GM12878 (cell line): ENCODE measurements around the gene POTEI. TPM values are rescaled to one million over a fixed set of nuclear protein-coding genes. Genes with fewer than 3 reads are reported as not detected.
"Not testable (repeated sequence)": the region's sequence is repeated elsewhere in the genome, so short reads cannot be mapped to it uniquely, and the experiment has no call there.

ENCODE experiments used
- ATAC-seq: fragments of 200-7000 bp; cut with Tn5 transposase; 3 replicates; pipeline ENCODE4 v1.9.1; 2020; ENCODE audit warnings: mild to moderate bottlenecking, moderate library complexity
- Bru-seq: library from RNA; stranded (reverse); fragments of 400-500 nt; gene quantifications from one replicate; lab custom pipeline; 2021; lab: Mats Ljungman, UMichigan
- BruChase-seq, 2 experiments: library from RNA; stranded (reverse); fragments of 400-500 nt; gene quantifications; one replicate each; lab custom pipeline; 2021; lab: Mats Ljungman, UMichigan
- BruUV-seq: library from RNA; stranded (reverse); fragments of 400-500 nt; replicated peaks from 2 replicates; lab custom pipeline; 2021; lab: Mats Ljungman, UMichigan
- CTCF ChIA-PET: fragments of 300-600 bp; sonication (Branson Sonifier 250); formaldehyde crosslinking; extraction: SDS; loops from one replicate; lab custom pipeline; 2021; ENCODE audit warnings: inconsistent platforms; lab: Yijun Ruan, JAX
- POLR2A ChIA-PET: fragments of 350-600 bp; formaldehyde crosslinking; extraction: SDS; loops from one replicate; lab custom pipeline; 2021; ENCODE audit warnings: inconsistent platforms; lab: Charles Lee
- RAD21 ChIA-PET: fragments of 300-600 bp; sonication (Branson Sonifier 250); formaldehyde crosslinking; loops from one replicate; lab custom pipeline; 2023; ENCODE audit warnings: antibody characterized with exemption; ENCODE audit not compliant: unreplicated experiment; lab: Charles Lee
- SMC1A ChIA-PET: fragments of 300-600 bp; sonication (Branson Sonifier 250); formaldehyde crosslinking; loops from one replicate; lab custom pipeline; 2023; ENCODE audit not compliant: unreplicated experiment, uncharacterized antibody; lab: Charles Lee
- DNase-seq: peaks from one replicate; pipeline ENCODE4 v3.0.0-alpha.2; 2011; ENCODE audit warnings: low read depth, low spot score
- FAIRE-seq: peaks from 3 replicates; lab custom pipeline; 2011; peaks lifted over from hg19 to GRCh38; lab: Jason Lieb, UNC
- H2AFZ ChIP-seq: 2 replicates; pipeline ENCODE4 v1.6.0; 2011; ENCODE audit warnings: low read depth, low read length, control low read depth; ENCODE audit not compliant: control insufficient read depth
- H3K27ac ChIP-seq: 2 replicates; pipeline ENCODE4 v1.5.1; 2011; ENCODE audit warnings: control low read depth; ENCODE audit not compliant: control insufficient read depth, insufficient read depth
- H3K27me3 ChIP-seq, 2 experiments: replicated peaks in 1 of 2; 2 replicates each; pipeline versions ENCODE4 v1.6.0 to v1.6.1; 2011; ENCODE audit warnings: low read length in 1 of 2; ENCODE audit not compliant: control insufficient read depth in 2 of 2, insufficient read depth in 2 of 2
- H3K36me3 ChIP-seq, 2 experiments: 2 replicates each; pipeline ENCODE4 v1.5.1; 2011; ENCODE audit warnings: low read length in 1 of 2; ENCODE audit not compliant: control insufficient read depth in 2 of 2, insufficient read depth in 2 of 2
- H3K4me1 ChIP-seq: 2 replicates; pipeline ENCODE4 v1.6.1; 2011; ENCODE audit warnings: mild to moderate bottlenecking, low read length, moderate library complexity, mixed read lengths; ENCODE audit not compliant: control insufficient read depth, insufficient read depth
- H3K4me2 ChIP-seq: 2 replicates; pipeline ENCODE4 v1.6.0; 2011; ENCODE audit warnings: control low read depth; ENCODE audit not compliant: control insufficient read depth, insufficient read depth
- H3K4me3 ChIP-seq: fragments of 200-600 bp; sonication (generic); 2 replicates; pipeline ENCODE4 v1.5.1; 2016
- H3K79me2 ChIP-seq: 2 replicates; pipeline ENCODE4 v1.6.0; 2011; ENCODE audit warnings: low read length; ENCODE audit not compliant: control insufficient read depth, insufficient read depth
- H3K9ac ChIP-seq: 2 replicates; pipeline ENCODE4 v1.8.0; 2011; ENCODE audit warnings: low read length, control low read depth, mixed read lengths; ENCODE audit not compliant: control insufficient read depth, insufficient read depth
- H3K9me3 ChIP-seq: replicated peaks from 3 replicates; pipeline ENCODE4 v1.5.1; 2011; ENCODE audit warnings: mild to moderate bottlenecking, low read length; ENCODE audit not compliant: control insufficient read depth, insufficient read depth
- H4K20me1 ChIP-seq: 2 replicates; pipeline ENCODE4 v1.6.0; 2011; ENCODE audit not compliant: control insufficient read depth, insufficient read depth
- WGBS: methylation state at CpG from one replicate; pipeline ENCODE4 v1.1.6; 2016; ENCODE audit warnings: low lambda C conversion rate; ENCODE audit not compliant: insufficient replicate concordance, insufficient coverage; ENCODE audit errors: missing lambda C conversion rate; 5-methylcytosine and 5-hydroxymethylcytosine counted together
- in situ Hi-C: fragments of 300-500 bp; cut with MboI; formaldehyde crosslinking; loops from 9 replicates; pipeline ENCODE4 v1.14.3; 2018; ENCODE audit warnings: mixed read lengths
- intact Hi-C: fragments of 100-400 bp; cut with micrococcal nuclease; formaldehyde crosslinking; loops from one replicate; pipeline ENCODE4 v1.14.2; 2022; ENCODE audit not compliant: unreplicated experiment
- long read RNA-seq, 2 experiments: library from polyadenylated mRNA; unstranded; transcript quantifications; one replicate each; pipeline ENCODE4 v2.0.0, GENCODE V29; 2019 to 2020
- polyA minus RNA-seq, 3 experiments: library from RNA; depleted of rRNA, polyadenylated mRNA; stranded (reverse); fragments of >200 nt; gene quantifications; 2 replicates each; pipeline ENCODE4 v1.2.3, GENCODE V29; 2011
- polyA plus RNA-seq, 11 experiments: library from polyadenylated mRNA; depleted of rRNA in 4 of 11; unstranded in 6 of 11; stranded (reverse) in 5 of 11; fragments of >200 nt; fragmentation: Nextera tagmentation in 4 of 11; fragmentation: Illumina TruSeq in 1 of 11; extraction: Ambion mirVana in 4 of 11; extraction: Trizol in 1 of 11; gene quantifications; 1 replicate in 1 of 11; 2 replicates in 10 of 11; pipeline versions ENCODE4 v1.2.1 to v1.2.3, GENCODE V29; 2011 to 2016; ENCODE audit warnings: inconsistent platforms in 2 of 11, missing spikeins in 2 of 11, low read depth in 1 of 11
- total RNA-seq, 4 experiments: library from RNA; depleted of rRNA in 3 of 4; stranded (reverse); fragments of >200 nt in 3 of 4; fragmentation: Illumina TruSeq in 1 of 4; extraction: Trizol in 1 of 4; gene quantifications; 2 replicates each; pipeline versions ENCODE4 v1.2.1 to v1.2.3, GENCODE V29; 2013 to 2021

POTEI gene
- total RNA-seq (2013; cell fraction: nucleolus; rRNA removed) = 0.77 and 0.81 TPM in 2 replicates
- total RNA-seq (2014; rRNA removed) = 0.05 and 0.06 TPM in 2 replicates
- total RNA-seq (2014; rRNA removed; fragmentation: Illumina TruSeq; extraction: Trizol) = 0.04 and 0.14 TPM in 2 replicates
- total RNA-seq (2021) = 0.11 and 0.13 TPM in 2 replicates
- not detected for polyA plus RNA-seq (2011; ENCODE audit: low read depth)
- not detected in 2 replicates for polyA plus RNA-seq (2011; rRNA removed)
- 0.01 and 0.02 TPM in 2 replicates for polyA plus RNA-seq (2011; cell fraction: cytosol; rRNA removed)
- 0.31 and 0.37 TPM in 2 replicates for polyA plus RNA-seq (2011; cell fraction: nucleus; rRNA removed)
- not detected in 2 replicates for polyA plus RNA-seq (2012)
- 0.12 and 0.16 TPM in 2 replicates for polyA plus RNA-seq (2014; fragmentation: Illumina TruSeq; extraction: Trizol)
- polyA plus RNA-seq (2014; fragmentation: Nextera tagmentation; extraction: Ambion mirVana) = not detected
- polyA plus RNA-seq (2014; rRNA removed) = 0.12 TPM in 1 of 2 replicates, not detected in the other
- under 1 TPM; 0.03 to 0.05 TPM for polyA plus RNA-seq (2016; fragmentation: Nextera tagmentation; extraction: Ambion mirVana)
- polyA minus RNA-seq (2011; rRNA and poly(A)+ RNA removed) = 0.15 TPM in 2 replicates
- polyA minus RNA-seq (2011; cell fraction: cytosol; rRNA and poly(A)+ RNA removed) = not detected in 2 replicates
- 0.10 and 0.12 TPM in 2 replicates for polyA minus RNA-seq (2011; cell fraction: nucleus; rRNA and poly(A)+ RNA removed)
- percentile 9 among the genes with signal in this experiment for Bru-seq, nascent RNA
- percentile 3 among the genes with signal in this experiment for BruChase-seq, experiment 1, labeled RNA remaining after a 6-hour chase
- percentile 14 among the genes with signal in this experiment for BruChase-seq, experiment 2, labeled RNA remaining after a 2-hour chase
- long read RNA-seq, experiment 1, partial matches to known transcripts = 0 of 8 reads
- long read RNA-seq, experiment 1, other reads (novel, unspliced or antisense) = 8 of 8 reads
- long read RNA-seq, experiment 2 = 0 reads

DNA sequence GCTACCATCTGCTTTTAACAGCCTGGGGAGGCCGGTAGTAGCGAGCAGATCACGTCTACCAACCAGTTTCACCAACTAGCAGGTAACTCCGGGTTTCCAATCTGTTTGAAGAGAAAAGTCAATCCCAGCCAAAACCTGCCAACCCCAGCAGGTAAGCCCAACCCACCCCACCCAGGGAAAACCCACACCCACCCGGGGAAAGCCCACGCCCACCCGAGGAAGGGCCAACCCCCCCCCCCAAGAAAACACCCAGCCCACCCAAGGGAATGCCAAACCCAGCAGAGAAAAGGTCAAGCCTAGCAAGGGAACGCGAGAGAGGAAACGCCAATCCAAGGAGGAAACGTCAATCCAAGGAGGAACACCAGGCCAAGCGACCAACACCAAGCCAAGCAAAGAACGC is at the start of gene POTEI:
Gene POTEI (minus strand): TSS at position 101 of the 400 bp plus-strand sequence. CDS start 93 bp downstream, at position 8.
- POLR2A ChIA-PET, intact Hi-C loops, H2AFZ ChIP-seq, H3K4me3 ChIP-seq, H3K9me3 ChIP-seq, H3K79me2 ChIP-seq, H3K36me3 ChIP-seq, BruUV-seq, FAIRE-seq, SMC1A ChIA-PET, H3K27ac ChIP-seq, CTCF ChIA-PET, H3K4me2 ChIP-seq, DNase-seq, RAD21 ChIA-PET, H3K27me3 ChIP-seq, H3K4me1 ChIP-seq, H3K9ac ChIP-seq, H4K20me1 ChIP-seq, ATAC-seq, in situ Hi-C loops: not testable (repeated sequence)
- no CpG with 5 or more reads among the region's 13 CpGs for WGBS

DNA sequence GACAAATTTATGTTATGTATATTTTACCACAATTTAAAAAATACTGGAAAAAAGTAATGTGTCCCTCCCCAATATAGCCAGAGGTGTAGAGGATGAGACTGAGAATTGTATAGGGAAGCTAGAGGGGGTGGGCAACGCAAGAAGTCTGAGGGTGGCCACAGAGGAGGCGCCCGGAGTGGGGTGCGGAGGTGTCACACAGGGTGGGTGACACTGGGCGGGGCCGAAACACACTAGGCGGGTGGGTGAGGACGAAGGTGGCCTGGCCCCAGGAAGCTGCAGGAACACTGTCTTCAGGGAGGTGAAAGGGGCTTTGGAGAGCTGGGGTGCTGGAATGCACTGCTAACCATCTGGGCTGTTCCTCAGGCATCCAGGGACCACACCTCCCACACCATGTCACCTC is 47.3 kb upstream of the POTEI start:
- H3K27ac ChIP-seq, SMC1A ChIA-PET, ATAC-seq, FAIRE-seq, H3K27me3 ChIP-seq, H4K20me1 ChIP-seq, H3K9me3 ChIP-seq, in situ Hi-C loops, RAD21 ChIA-PET, intact Hi-C loops, POLR2A ChIA-PET, H3K4me1 ChIP-seq, DNase-seq, H2AFZ ChIP-seq, H3K4me3 ChIP-seq, H3K9ac ChIP-seq, H3K36me3 ChIP-seq, CTCF ChIA-PET, H3K4me2 ChIP-seq, BruUV-seq, H3K79me2 ChIP-seq: not testable (repeated sequence)
- no CpG with 5 or more reads among the region's 8 CpGs for WGBS

- CTCF ChIA-PET, H4K20me1 ChIP-seq, ATAC-seq, H3K36me3 ChIP-seq, H3K4me1 ChIP-seq, POLR2A ChIA-PET, SMC1A ChIA-PET, H3K4me2 ChIP-seq, RAD21 ChIA-PET, H3K9ac ChIP-seq, H2AFZ ChIP-seq, DNase-seq, FAIRE-seq, in situ Hi-C loops, H3K9me3 ChIP-seq, intact Hi-C loops, H3K27me3 ChIP-seq, H3K4me3 ChIP-seq, BruUV-seq, H3K27ac ChIP-seq, H3K79me2 ChIP-seq: not testable (repeated sequence)
- no CpG with 5 or more reads among the region's 4 CpGs for WGBS
Observed at GRCh38 chr2:130554178-130554577, 45.0 kb upstream of the POTEI start.
